Measurements from ENCODE around the gene RPTOR.
"Not testable (repeated sequence)": the region's sequence is repeated elsewhere in the genome, so short reads cannot be mapped to it uniquely, and the experiment has no call there.

RPTOR gene

DNA sequence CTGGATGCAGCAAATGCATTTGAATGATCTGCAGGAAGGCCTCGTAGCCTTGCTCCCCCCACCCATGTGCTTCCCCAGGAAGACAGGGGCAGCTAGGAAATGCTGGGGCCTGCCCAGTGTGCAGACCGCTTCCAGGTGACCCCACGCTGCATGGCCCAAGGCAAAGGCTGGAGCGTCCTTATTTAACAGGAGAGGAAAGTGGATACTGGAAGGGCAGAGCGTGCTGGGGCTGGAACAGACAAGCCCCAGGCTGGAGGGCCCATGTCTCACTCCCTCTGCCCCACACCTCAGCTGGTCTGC, 42.1 kb upstream of the RPTOR start:
- FAIRE-seq (no peak), DNase-seq (ENCODE audit: insufficient read length, low spot score) (no peak)
- TF ChIP-seq POLR2AphosphoS5 (IDR thresholded peaks at IDR 0.05; ENCODE audit: low read depth, low read length) (no peak), POLR2A (IDR thresholded peaks at IDR 0.05; ENCODE audit: low read depth, low read length) (no peak), TAF1 (IDR thresholded peaks at IDR 0.05; ENCODE audit: low read depth, low read length) (no peak), PAX5 (IDR thresholded peaks at IDR 0.05; ENCODE audit: insufficient read depth, low read length, severe bottlenecking) (no peak), POU2F2 (IDR thresholded peaks at IDR 0.05; ENCODE audit: low read depth, low read length) (no peak), SPI1 (IDR thresholded peaks at IDR 0.05; ENCODE audit: low read depth, low read length) (no peak)

GRCh38 chr17:80503031-80503430, 41.6 kb upstream of the RPTOR start:
- DNase-seq (ENCODE audit: insufficient read length, low spot score), result no peak

DNA sequence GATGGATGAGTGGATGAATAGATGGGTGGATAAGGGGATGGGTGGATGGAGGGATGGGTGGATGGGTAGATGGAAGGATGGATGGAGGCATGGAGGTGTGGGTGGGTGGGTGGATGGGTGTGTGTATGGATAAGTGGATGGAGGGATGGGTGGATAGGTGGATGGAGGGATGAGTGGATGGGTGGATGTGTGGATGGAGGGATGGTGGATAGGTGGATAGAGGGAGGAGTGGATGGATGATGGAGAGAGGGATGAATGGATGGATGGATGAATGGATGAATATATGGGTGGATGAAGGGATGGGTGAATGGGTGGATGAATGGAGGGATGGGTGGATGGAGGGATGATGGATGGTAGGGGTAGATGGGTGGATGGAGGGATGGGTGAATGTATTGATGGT, 40.7 kb upstream of the RPTOR start:
- FAIRE-seq, result no peak
- DNase-seq (ENCODE audit: insufficient read length, low spot score), result no peak
- TF ChIP-seq POLR2A (IDR thresholded peaks at IDR 0.05; ENCODE audit: low read depth, low read length) (no peak), TAF1 (IDR thresholded peaks at IDR 0.05; ENCODE audit: low read depth, low read length) (no peak), SPI1 (IDR thresholded peaks at IDR 0.05; ENCODE audit: low read depth, low read length) (no peak), PAX5 (IDR thresholded peaks at IDR 0.05; ENCODE audit: insufficient read depth, low read length, severe bottlenecking) (no peak), POU2F2 (IDR thresholded peaks at IDR 0.05; ENCODE audit: low read depth, low read length) (no peak), POLR2AphosphoS5 (IDR thresholded peaks at IDR 0.05; ENCODE audit: low read depth, low read length) (no peak)

More at GRCh38 chr17:80503031-80503430, 41.6 kb upstream of the RPTOR start:
- FAIRE-seq, result no peak
- TF ChIP-seq TAF1 (IDR thresholded peaks at IDR 0.05; ENCODE audit: low read depth, low read length) (no peak), POLR2AphosphoS5 (IDR thresholded peaks at IDR 0.05; ENCODE audit: low read depth, low read length) (no peak), PAX5 (IDR thresholded peaks at IDR 0.05; ENCODE audit: insufficient read depth, low read length, severe bottlenecking) (no peak), POU2F2 (IDR thresholded peaks at IDR 0.05; ENCODE audit: low read depth, low read length) (no peak), SPI1 (IDR thresholded peaks at IDR 0.05; ENCODE audit: low read depth, low read length) (no peak), POLR2A (IDR thresholded peaks at IDR 0.05; ENCODE audit: low read depth, low read length) (no peak)

- TF ChIP-seq POLR2A (IDR thresholded peaks at IDR 0.05; ENCODE audit: low read depth, low read length), result no peak
- TF ChIP-seq PAX5 (IDR thresholded peaks at IDR 0.05; ENCODE audit: insufficient read depth, low read length, severe bottlenecking), result no peak
- TF ChIP-seq POU2F2 (IDR thresholded peaks at IDR 0.05; ENCODE audit: low read depth, low read length), result no peak
- TF ChIP-seq SPI1 (IDR thresholded peaks at IDR 0.05; ENCODE audit: low read depth, low read length), result no peak
- TF ChIP-seq TAF1 (IDR thresholded peaks at IDR 0.05; ENCODE audit: low read depth, low read length), result no peak
- TF ChIP-seq POLR2AphosphoS5 (IDR thresholded peaks at IDR 0.05; ENCODE audit: low read depth, low read length), result no peak
- no peak for FAIRE-seq
- DNase-seq (ENCODE audit: insufficient read length, low spot score), result no peak
Observed at GRCh38 chr17:80504686-80505413, 39.8 kb upstream of the RPTOR start.

- FAIRE-seq; DNase-seq (ENCODE audit: insufficient read length, low spot score): not testable (repeated sequence)
Observed at GRCh38 chr17:80507177-80507576, 37.5 kb upstream of the RPTOR start.

DNA sequence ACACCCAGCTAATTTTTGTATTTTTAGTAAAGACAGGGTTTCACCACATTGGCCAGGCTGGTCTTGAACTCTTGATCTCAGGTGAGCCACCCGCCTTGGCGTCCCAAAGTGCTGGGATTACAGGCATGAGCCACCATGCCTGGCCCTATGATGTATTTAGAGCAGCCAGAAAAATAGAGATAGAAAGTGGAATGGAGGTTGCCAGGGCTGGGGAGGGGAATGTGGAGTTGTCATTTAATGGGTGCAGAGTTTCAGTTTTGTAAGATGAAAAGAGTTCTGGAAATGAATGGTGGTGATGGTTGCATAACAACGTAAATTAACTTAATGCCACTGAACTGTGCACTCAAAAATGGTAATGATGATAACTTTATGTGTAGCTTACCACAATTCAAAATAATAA, 36.7 kb upstream of the RPTOR start:
- no peak for FAIRE-seq
- TF ChIP-seq SPI1 (IDR thresholded peaks at IDR 0.05; ENCODE audit: low read depth, low read length), result no peak
- TF ChIP-seq TAF1 (IDR thresholded peaks at IDR 0.05; ENCODE audit: low read depth, low read length), result no peak
- no peak for TF ChIP-seq POU2F2 (IDR thresholded peaks at IDR 0.05; ENCODE audit: low read depth, low read length)
- TF ChIP-seq POLR2AphosphoS5 (IDR thresholded peaks at IDR 0.05; ENCODE audit: low read depth, low read length), result no peak
- no peak for TF ChIP-seq PAX5 (IDR thresholded peaks at IDR 0.05; ENCODE audit: insufficient read depth, low read length, severe bottlenecking)
- TF ChIP-seq POLR2A (IDR thresholded peaks at IDR 0.05; ENCODE audit: low read depth, low read length), result no peak

DNA sequence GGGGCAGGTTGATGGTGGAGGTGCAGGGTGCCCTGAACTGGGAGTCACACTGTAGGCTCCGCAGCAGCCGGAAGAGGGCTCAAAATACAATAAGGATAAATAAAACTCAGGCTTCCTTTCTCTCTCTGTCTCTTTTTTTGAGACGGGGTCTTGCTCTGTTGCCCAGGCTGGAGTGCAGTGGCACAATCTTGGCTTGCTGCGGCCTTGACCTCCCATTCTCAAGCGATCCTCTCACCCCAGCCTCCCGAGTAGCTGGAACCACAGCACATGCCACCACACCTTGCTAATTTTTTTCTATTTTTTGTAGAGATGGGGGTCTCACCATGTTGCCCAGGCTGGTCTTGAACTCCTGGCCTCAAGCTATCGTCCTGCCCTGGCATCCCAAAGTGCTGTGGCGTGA, 35.3 kb upstream of the RPTOR start:
- no peak for TF ChIP-seq SPI1 (IDR thresholded peaks at IDR 0.05; ENCODE audit: low read depth, low read length)
- no peak for TF ChIP-seq POU2F2 (IDR thresholded peaks at IDR 0.05; ENCODE audit: low read depth, low read length)
- TF ChIP-seq TAF1 (IDR thresholded peaks at IDR 0.05; ENCODE audit: low read depth, low read length), result no peak
- no peak for TF ChIP-seq POLR2AphosphoS5 (IDR thresholded peaks at IDR 0.05; ENCODE audit: low read depth, low read length)
- no peak for TF ChIP-seq PAX5 (IDR thresholded peaks at IDR 0.05; ENCODE audit: insufficient read depth, low read length, severe bottlenecking)
- no peak for TF ChIP-seq POLR2A (IDR thresholded peaks at IDR 0.05; ENCODE audit: low read depth, low read length)
- FAIRE-seq (no peak), DNase-seq (ENCODE audit: insufficient read length, low spot score) (no peak)

More for the DNA sequence above, 36.7 kb upstream of the RPTOR start:
- DNase-seq (ENCODE audit: insufficient read length, low spot score), result no peak

GRCh38 chr17:80510132-80510531, 34.5 kb upstream of the RPTOR start:
- DNase-seq (ENCODE audit: insufficient read length, low spot score) (no peak), FAIRE-seq (no peak)
- TF ChIP-seq PAX5 (IDR thresholded peaks at IDR 0.05; ENCODE audit: insufficient read depth, low read length, severe bottlenecking) (no peak), POLR2AphosphoS5 (IDR thresholded peaks at IDR 0.05; ENCODE audit: low read depth, low read length) (no peak), POLR2A (IDR thresholded peaks at IDR 0.05; ENCODE audit: low read depth, low read length) (no peak), SPI1 (IDR thresholded peaks at IDR 0.05; ENCODE audit: low read depth, low read length) (no peak), TAF1 (IDR thresholded peaks at IDR 0.05; ENCODE audit: low read depth, low read length) (no peak), POU2F2 (IDR thresholded peaks at IDR 0.05; ENCODE audit: low read depth, low read length) (no peak)

GRCh38 chr17:80510772-80511171, 33.9 kb upstream of the RPTOR start:
- FAIRE-seq, result no peak
- TF ChIP-seq POLR2A (IDR thresholded peaks at IDR 0.05; ENCODE audit: low read depth, low read length) (no peak), SPI1 (IDR thresholded peaks at IDR 0.05; ENCODE audit: low read depth, low read length) (no peak), POU2F2 (IDR thresholded peaks at IDR 0.05; ENCODE audit: low read depth, low read length) (no peak), TAF1 (IDR thresholded peaks at IDR 0.05; ENCODE audit: low read depth, low read length) (no peak), POLR2AphosphoS5 (IDR thresholded peaks at IDR 0.05; ENCODE audit: low read depth, low read length) (no peak), PAX5 (IDR thresholded peaks at IDR 0.05; ENCODE audit: insufficient read depth, low read length, severe bottlenecking) (no peak)
- no peak for DNase-seq (ENCODE audit: insufficient read length, low spot score)

Measured in GM12891 (cell line).